Stimulated activated naive CD8-positive, alpha-beta T cell treated with anti-CD3 and anti-CD28 coated beads, Interleukin-15, amount 100 ng/mL, for 72 hours (primary cell): Measurements from ENCODE around the gene PARP3.
"Not testable (repeated sequence)": the region's sequence is repeated elsewhere in the genome, so short reads cannot be mapped to it uniquely, and the experiment has no call there.

Experiments
- ATAC-seq: fragments of 150-1000 bp; cut with Tn5 transposase; 2 replicates; pipeline ENCODE4 v1.10.0; 2021; ENCODE audit warnings: mild to moderate bottlenecking, moderate library complexity
- DNase-seq, 2 donors: peaks; one replicate each; pipeline ENCODE4 v3.0.0; 2021 to 2022
- H3K27ac Mint-ChIP-seq, 2 donors: one replicate each; pipeline ENCODE4 v1.8.0; 2022; ENCODE audit warnings: mild to moderate bottlenecking in 2 of 2, mixed read lengths in 2 of 2, moderate library complexity in 2 of 2
- H3K27me3 Mint-ChIP-seq: one replicate; pipeline ENCODE4 v1.8.0; 2022; ENCODE audit warnings: mixed read lengths
- H3K4me1 Mint-ChIP-seq: one replicate; pipeline ENCODE4 v1.8.0; 2022; ENCODE audit warnings: mild to moderate bottlenecking, mixed read lengths
- H3K4me3 Mint-ChIP-seq, 2 donors: one replicate each; pipeline ENCODE4 v1.8.0; 2022; ENCODE audit warnings: mild to moderate bottlenecking in 2 of 2, mixed read lengths in 2 of 2, moderate library complexity in 1 of 2
- H3K9me3 Mint-ChIP-seq, 2 donors: one replicate each; pipeline ENCODE4 v1.8.0; 2022; ENCODE audit warnings: mixed read lengths in 2 of 2

The PARP3 gene

DNA sequence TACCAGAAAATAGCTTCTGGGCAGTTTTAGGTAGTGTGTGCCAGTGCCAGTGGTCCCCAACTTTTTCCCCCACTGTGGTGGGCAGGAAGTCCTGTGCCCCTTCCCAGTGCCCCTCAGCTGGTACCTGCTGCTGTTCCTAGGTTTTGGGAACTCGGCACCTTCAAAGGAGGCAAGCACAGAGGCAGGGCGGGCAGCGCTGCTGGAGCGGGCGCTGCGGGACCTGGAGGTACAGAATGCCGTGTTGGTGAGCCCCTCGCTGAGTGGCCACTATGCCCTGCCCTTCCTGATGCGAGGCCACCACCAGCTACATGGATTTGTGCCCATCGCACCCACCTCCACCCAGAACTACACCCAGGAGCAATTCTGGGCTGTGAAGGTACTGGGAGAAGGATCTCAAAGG is 38.1 kb downstream of the PARP3 start:
- Mint-ChIP-seq H3K9me3 (no peaks in the 10 kb centered on the region), H3K27ac (no peak overlapping the region), H3K4me3 (no peak overlapping the region), H3K27me3 (no peaks in the 10 kb centered on the region), H3K4me1 (peaks cover 77% of the 10 kb centered on the region)
- DNase-seq = no peak
- ATAC-seq = no peak

DNA sequence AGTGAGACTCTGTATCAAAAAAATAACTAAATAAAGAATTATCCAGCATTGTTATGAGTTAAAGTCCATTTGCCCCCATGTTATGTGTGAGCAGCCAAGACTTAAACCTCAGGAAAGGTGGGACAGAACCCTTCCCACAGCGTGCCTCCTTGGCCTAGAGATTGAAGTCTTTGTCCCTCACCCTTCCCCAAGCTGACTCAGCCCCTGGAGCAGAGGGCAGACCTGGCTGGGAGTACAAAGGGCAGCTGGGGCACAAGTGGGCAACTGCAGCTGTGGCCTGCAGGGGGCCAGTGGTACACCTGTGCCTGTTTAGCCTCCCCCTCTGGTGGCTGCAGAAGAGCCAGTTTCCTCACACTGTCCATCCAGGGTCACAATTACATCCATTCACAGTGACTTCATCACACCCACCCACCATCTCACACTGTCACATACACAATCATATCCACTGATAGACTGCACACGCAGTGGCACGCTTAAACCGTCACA is 40.2 kb downstream of the PARP3 start:
- DNase-seq (peak; percentile 45 to 61), ATAC-seq (peak; percentile 65)
- Mint-ChIP-seq H3K9me3 (no peaks in the 10 kb centered on the region), H3K4me1 (peaks cover 68% of the 10 kb centered on the region), H3K27me3 (no peaks in the 10 kb centered on the region), H3K27ac (peak overlapping the region; percentile 89 to 97), H3K4me3 (peak overlapping the region; percentile 93 to 94)

DNA sequence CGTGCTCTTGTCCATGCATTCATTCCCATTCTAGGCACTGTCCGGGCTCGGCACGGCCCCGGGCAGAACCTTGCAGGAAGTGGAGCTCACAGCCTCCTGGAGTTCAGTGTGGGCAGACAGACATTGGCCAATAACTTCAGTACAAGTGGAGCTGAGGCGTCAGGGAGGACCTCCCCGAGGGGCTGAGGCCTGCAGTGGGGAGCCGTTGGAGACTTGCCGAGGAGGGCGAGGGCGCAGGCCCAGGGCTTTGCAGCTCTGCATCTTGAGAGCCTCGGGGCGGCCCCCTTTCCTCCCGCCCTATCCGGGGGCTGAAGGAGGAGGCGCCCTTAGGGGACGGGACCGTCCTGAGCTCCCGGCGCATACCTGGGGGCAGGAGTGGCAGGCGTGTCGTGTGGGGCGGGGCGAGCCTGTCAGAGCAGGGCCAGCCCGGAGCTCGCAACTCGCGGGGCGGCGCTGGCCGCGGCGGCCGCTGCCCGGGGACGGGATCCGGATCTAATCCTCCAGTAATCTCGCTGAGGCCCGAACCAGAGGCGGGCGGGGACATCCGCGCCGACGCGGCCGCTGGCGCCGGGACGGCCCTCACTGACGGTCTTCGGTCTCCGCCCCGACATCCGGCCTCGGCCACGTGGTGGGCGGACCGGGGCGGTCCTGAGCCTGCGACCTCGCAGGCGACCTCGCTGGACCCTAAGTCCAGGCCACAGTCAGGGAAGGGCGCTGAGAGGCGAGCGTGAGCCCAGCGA is 40.8 kb downstream of the PARP3 start, which contains the start of gene ACY1:
TSS of gene ACY1 (plus strand) at position 698 of the 740 bp plus-strand sequence. CDS start 530 bp downstream, outside the sequence.
- Mint-ChIP-seq H3K9me3 (no peaks in the 10 kb centered on the region), H3K27ac (peak within 1 kb of the TSS; percentile 92 to 97), H3K27me3 (no peaks in the 10 kb centered on the region), H3K4me1 (peaks cover 62% of the 10 kb centered on the region), H3K4me3 (peak within 1 kb of the TSS; percentile 93 to 94)
- ATAC-seq = peak; percentile 92
- peak; percentile 83 to 85 for DNase-seq

DNA sequence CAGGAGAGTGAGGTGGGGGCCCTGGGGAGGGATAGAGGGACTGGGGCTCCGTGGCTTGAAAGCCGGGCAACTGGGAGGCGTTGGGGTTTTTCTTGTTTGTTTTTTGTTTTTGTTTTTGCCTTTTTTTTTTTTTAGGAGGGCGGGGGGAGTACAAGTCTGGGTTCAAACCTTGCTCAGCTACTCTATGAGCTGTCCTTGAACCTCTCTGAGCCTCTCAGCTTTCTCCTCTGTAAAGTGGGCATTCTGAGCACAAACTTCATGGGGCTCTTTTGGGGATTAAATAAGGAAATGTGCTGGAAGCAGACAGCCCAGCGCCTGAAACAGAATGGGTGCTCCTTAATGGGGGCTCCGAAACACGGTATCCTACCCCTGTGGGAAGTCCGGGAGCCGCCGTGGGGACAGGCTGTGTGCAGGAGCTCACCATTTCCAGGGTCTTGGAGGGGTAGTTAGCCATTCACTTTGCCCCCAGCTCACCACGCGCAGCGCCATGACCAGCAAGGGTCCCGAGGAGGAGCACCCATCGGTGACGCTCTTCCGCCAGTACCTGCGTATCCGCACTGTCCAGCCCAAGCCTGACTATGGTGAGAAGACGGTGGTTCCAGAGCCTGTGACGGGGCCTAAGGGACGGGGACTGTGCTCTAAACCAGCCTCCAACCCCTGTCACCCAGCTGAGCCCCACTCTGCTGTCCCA is 41.6 kb downstream of the PARP3 start:
- H3K27me3 Mint-ChIP-seq = no peaks in the 10 kb centered on the region
- peak; percentile 13 for ATAC-seq
- no peaks in the 10 kb centered on the region for H3K9me3 Mint-ChIP-seq
- H3K4me1 Mint-ChIP-seq = peaks cover 64% of the 10 kb centered on the region
- no peak for DNase-seq
- peak overlapping the region; percentile 93 to 94 for H3K4me3 Mint-ChIP-seq
- peak overlapping the region; percentile 92 to 97 for H3K27ac Mint-ChIP-seq

DNA sequence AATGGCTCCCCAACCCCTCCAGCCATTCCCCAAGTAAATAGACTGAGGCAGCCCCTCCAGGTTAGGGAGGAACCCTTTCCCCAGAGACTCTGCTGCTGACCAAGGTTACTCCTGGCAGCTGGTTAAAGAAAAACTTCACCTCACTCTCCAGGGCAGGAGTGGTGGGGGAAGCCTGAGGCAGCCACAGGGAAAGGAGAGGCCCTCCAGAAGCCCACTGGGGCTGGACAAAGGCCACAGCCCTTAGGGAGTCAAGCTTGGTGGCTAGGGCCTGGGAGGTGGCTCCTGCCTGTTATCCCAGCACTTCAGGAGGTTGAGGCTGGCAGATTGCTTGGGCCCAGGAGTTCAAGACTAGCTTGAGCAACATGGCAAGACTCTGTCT is 42.1 kb downstream of the PARP3 start:
- ATAC-seq (no peak), DNase-seq (no peak)
- Mint-ChIP-seq H3K4me3 (peak overlapping the region; percentile 93 to 94), H3K27ac (no peak overlapping the region), H3K9me3 (no peaks in the 10 kb centered on the region), H3K4me1 (peaks cover 69% of the 10 kb centered on the region), H3K27me3 (no peaks in the 10 kb centered on the region)

DNA sequence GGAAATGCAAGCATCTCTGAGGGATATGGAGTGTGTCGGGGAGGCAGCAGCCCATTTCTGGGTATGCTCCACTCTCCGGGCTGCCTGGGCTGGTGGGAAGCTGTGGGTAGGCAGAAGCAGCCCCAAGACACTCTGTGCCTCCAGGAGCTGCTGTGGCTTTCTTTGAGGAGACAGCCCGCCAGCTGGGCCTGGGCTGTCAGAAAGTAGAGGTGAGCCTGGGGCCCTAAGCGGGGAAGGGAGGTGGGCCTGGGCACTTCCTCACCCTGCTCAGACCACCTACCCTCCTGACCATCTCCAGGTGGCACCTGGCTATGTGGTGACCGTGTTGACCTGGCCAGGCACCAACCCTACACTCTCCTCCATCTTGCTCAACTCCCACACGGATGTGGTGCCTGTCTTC is 42.9 kb downstream of the PARP3 start:
- peak overlapping the region in 1 of 2 donors; percentile 57 for H3K27ac Mint-ChIP-seq
- H3K9me3 Mint-ChIP-seq = no peaks in the 10 kb centered on the region
- ATAC-seq = no peak
- DNase-seq = no peak
- no peaks in the 10 kb centered on the region for H3K27me3 Mint-ChIP-seq
- no peak overlapping the region for H3K4me3 Mint-ChIP-seq
- peaks cover 71% of the 10 kb centered on the region for H3K4me1 Mint-ChIP-seq

DNA sequence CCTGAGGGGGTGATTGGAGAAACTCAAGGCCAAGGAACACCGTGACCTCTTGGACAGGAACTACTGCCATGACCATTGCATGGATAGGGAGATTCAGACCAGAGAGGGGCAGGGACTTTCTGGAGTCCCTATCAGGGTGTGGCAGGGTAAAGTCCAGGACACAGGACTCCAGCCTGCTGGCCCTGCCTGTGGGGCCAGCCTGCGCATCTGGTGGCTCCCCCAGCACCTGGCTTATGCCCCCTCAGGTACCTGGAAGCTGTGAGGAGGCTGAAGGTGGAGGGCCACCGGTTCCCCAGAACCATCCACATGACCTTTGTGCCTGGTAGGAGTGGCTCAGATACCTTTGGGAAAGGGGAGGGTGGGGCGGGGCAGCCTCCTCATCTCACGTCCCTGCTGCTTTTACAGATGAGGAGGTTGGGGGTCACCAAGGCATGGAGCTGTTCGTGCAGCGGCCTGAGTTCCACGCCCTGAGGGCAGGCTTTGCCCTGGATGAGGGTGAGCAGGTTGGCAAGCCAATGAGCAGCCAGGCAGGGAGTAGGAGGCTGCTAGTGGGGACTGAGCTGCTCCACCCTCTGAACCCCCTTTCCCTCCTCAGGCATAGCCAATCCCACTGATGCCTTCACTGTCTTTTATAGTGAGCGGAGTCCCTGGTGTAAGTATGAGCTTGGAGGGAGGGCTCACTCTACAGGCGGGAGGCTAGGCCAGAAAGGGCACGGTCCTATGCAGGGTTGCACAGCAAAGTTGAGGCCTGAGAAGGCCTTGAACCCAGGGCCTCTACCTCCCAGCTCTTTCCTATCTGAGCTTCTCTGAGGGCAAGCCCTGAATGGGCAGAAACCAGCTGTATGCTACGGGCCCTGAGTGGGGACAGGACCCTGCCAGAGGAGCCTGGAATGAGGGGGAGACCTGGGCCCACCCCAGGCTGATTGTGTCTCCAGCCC is 44.1 kb downstream of the PARP3 start:
- H3K4me1 Mint-ChIP-seq = peaks cover 69% of the 10 kb centered on the region
- H3K9me3 Mint-ChIP-seq = no peaks in the 10 kb centered on the region
- ATAC-seq = no peak
- H3K4me3 Mint-ChIP-seq = no peak overlapping the region
- no peaks in the 10 kb centered on the region for H3K27me3 Mint-ChIP-seq
- DNase-seq = no peak
- peak overlapping the region in 1 of 2 donors; percentile 9 for H3K27ac Mint-ChIP-seq

DNA sequence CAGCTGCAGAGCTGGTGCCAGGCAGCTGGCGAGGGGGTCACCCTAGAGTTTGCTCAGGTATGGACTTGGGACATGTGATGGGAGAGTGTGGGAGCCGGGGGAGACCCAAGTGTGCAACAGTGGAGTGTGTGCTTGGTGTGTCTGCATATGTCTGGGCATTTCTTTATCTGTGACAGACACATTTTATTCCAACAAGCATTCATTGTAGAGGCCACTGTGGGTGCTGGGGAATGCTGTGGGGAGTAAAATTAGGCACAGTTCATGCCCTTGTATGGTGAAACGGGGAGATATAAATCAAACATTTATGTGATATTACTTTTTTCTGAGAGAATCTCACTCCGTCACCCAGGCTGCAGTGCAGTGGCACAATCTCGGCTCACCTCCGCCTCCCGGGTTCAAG is 45.4 kb downstream of the PARP3 start:
- no peaks in the 10 kb centered on the region for H3K27me3 Mint-ChIP-seq
- no peak overlapping the region for H3K27ac Mint-ChIP-seq
- ATAC-seq (no peak), DNase-seq (no peak)
- H3K4me1 Mint-ChIP-seq = peaks cover 69% of the 10 kb centered on the region
- H3K4me3 Mint-ChIP-seq = no peak overlapping the region
- no peaks in the 10 kb centered on the region for H3K9me3 Mint-ChIP-seq

DNA sequence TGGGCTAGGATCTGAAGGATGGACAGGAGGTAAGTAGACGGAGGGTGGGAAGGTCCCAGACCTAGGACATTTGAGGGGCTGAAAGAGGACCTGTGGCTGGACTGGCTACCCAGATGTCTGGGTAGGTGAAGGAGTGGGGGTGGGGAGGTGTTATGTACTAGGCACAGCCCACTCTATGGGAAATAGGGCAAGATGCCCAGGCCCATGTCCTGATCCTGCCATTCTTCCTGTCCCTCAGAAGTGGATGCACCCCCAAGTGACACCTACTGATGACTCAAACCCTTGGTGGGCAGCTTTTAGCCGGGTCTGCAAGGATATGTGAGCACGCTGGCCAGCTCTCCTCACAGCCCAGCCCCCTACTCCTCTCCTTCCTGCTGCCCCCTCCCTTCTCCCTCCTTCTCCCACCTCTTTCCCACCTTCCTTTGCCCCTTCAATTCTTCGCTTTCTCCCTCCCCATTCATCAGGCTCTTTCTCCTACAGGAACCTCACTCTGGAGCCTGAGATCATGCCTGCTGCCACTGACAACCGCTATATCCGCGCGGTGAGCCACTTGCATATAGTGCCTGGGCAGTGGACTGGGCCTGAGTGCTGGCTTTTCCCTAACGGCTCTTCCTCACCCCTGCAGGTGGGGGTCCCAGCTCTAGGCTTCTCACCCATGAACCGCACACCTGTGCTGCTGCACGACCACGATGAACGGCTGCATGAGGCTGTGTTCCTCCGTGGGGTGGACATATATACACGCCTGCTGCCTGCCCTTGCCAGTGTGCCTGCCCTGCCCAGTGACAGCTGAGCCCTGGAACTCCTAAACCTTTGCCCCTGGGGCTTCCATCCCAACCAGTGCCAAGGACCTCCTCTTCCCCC is 46.4 kb downstream of the PARP3 start:
- Mint-ChIP-seq H3K9me3 (no peaks in the 10 kb centered on the region), H3K4me3 (no peak overlapping the region), H3K4me1 (peaks cover 69% of the 10 kb centered on the region), H3K27me3 (no peaks in the 10 kb centered on the region), H3K27ac (peak overlapping the region; percentile 6 to 89)
- DNase-seq (no peak), ATAC-seq (no peak)

DNA sequence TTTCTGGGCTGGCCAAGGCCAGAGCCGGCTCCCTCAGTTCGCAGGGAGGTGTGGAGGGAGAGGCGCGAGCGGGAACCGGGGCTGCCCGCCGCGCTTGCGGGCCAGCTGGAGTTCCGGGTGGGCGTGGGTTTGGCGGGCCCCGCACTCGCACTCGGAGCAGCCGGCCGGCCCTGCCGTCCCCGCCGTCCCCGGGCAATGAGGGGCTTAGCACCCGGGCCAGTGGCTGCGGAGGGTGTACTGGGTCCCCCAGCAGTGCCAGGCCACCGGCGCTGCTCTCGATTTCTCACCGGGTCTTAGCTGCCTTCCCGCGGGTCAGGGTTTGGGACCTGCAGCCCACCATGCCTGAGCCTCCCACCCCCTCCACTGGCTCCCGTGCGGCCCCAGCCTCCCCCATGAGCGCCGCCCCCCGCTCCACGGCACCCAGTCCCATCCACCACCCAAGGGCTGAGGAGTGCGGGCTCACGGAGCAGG is 48.4 kb downstream of the PARP3 start:
- not testable (repeated sequence) for H3K4me3 Mint-ChIP-seq, DNase-seq, H3K9me3 Mint-ChIP-seq, ATAC-seq, H3K27me3 Mint-ChIP-seq
- Mint-ChIP-seq H3K27ac (peak overlapping the region in 1 of 2 donors; percentile 12), H3K4me1 (peaks cover 67% of the 10 kb centered on the region)

DNA sequence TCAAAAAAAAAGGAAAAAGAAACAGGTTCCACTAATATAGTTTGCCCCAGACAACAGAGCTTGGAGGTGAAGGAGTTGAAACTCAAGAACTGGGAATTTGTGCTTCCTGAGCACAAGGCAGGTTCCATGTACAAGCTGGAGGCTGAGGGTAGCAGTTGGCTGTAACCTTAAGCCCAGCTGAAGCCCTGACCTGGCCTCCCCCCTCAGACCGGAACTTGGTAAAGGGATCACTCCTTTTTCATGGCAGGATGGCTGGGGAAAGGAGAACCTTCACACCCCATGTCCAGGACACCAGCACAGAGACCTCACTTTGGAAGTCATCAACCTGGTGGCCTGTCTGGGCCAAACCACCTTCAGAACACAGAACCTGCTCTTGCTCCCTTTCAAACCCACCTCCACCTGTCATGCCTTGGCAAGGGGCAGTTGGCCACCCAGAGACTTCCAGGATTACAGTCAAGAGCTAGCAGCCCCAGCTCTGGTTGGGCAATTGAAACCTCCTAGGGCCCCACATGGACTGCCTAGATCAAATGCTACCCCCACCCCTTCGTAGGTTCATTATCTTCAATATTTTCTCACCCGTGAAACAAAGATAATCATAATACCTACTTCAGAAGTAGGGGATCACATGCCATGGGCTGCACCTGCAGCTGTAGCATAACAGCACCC is 50.0 kb downstream of the PARP3 start:
- Mint-ChIP-seq H3K27me3 (no peaks in the 10 kb centered on the region), H3K4me1 (peaks cover 63% of the 10 kb centered on the region), H3K9me3 (no peaks in the 10 kb centered on the region), H3K4me3 (peak overlapping the region; percentile 1 to 92), H3K27ac (no peak overlapping the region)
- no peak for DNase-seq
- ATAC-seq = no peak

DNA sequence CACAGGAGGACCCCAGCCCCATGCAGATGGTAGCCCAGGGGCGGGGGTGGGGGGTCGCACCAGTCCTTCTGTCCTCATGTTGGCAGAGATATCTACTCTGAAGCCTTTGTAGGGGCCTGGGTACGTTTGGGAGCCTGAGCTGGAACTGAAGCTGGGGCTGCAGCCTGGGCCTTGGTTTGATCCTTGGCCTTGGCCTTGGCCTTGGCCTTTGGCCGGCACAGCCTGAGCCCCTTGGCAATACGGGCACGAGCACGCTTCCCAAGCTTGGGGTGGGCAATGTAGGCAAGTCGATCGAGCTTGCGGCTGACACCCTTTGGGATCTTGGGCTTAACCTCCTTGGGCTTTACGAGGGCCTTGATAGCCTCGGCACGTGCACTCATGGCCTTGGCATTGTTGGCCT is 51.5 kb downstream of the PARP3 start:
- H3K27ac Mint-ChIP-seq = peak overlapping the region in 1 of 2 donors; percentile 100
- H3K27me3 Mint-ChIP-seq, ATAC-seq, H3K9me3 Mint-ChIP-seq, DNase-seq: not testable (repeated sequence)
- H3K4me1 Mint-ChIP-seq = peaks cover 58% of the 10 kb centered on the region
- H3K4me3 Mint-ChIP-seq = peak overlapping the region; percentile 92 to 95

DNA sequence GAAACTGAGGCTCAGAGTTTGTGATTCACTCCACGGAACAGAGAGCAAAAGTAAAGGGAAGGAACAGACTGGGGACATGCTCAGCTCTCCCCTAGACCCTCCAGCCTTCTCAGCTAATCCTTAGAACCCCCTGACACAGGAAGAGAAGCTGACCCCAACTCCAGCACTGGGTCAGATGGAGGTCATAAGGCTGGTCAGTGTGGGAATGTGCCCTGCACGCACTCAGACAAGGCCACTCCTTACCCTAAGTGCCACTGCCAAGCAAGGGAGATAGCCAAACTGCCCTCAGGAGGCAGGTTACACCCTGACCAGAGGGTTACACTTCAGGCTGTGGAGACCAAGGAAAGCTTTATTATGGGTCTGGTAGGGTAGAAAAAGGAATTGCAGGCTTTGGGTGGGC is 52.4 kb downstream of the PARP3 start:
- DNase-seq = no peak
- no peak for ATAC-seq
- H3K4me3 Mint-ChIP-seq = peak overlapping the region; percentile 92 to 95
- peaks cover 8% of the 10 kb centered on the region for H3K27me3 Mint-ChIP-seq
- peak overlapping the region; percentile 100 for H3K27ac Mint-ChIP-seq
- H3K4me1 Mint-ChIP-seq = peaks cover 51% of the 10 kb centered on the region
- H3K9me3 Mint-ChIP-seq = no peaks in the 10 kb centered on the region
